ENCODE measurements around the gene MTHFD1L. TPM values are rescaled to one million over a fixed set of nuclear protein-coding genes. Genes with fewer than 3 reads are reported as not detected.

MTHFD1L gene
- total RNA-seq, 4 donors from 2014 or later: 3.3 to 7.8 (median 3.8) TPM

DNA sequence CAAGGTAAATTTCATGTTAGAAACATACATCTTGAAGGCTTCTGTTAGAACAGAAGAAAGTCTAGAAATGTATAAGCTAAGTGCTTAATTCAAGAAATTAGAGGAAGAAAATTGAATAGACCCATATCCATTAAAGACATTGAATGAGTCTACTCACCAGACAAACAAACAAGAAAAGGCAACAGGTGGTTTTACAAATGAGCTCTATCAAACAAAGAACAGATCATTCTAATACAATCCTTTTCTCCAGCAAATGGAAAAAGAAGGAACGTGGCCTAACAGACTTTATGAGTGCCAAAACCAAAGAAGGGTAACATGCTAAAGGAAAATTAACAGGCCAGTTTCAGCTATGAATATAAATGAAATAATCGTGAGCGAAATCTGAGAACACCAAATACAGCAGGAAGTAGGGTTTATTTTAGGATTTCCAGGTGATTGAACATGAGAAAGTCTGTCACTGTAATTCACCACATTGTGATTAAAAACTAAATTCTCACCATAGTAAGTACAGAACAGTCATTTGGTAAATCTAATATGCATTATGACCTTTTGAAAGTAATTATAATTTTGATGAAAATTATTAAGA is 22.6 kb downstream of the MTHFD1L start:
- TF ChIP-seq, protein P1, sequence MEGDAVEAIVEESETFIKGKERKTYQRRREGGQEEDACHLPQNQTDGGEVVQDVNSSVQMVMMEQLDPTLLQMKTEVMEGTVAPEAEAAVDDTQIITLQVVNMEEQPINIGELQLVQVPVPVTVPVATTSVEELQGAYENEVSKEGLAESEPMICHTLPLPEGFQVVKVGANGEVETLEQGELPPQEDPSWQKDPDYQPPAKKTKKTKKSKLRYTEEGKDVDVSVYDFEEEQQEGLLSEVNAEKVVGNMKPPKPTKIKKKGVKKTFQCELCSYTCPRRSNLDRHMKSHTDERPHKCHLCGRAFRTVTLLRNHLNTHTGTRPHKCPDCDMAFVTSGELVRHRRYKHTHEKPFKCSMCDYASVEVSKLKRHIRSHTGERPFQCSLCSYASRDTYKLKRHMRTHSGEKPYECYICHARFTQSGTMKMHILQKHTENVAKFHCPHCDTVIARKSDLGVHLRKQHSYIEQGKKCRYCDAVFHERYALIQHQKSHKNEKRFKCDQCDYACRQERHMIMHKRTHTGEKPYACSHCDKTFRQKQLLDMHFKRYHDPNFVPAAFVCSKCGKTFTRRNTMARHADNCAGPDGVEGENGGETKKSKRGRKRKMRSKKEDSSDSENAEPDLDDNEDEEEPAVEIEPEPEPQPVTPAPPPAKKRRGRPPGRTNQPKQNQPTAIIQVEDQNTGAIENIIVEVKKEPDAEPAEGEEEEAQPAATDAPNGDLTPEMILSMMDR (IDR thresholded peaks at IDR 0.05; ENCODE audit: low read depth): no peak

DNA sequence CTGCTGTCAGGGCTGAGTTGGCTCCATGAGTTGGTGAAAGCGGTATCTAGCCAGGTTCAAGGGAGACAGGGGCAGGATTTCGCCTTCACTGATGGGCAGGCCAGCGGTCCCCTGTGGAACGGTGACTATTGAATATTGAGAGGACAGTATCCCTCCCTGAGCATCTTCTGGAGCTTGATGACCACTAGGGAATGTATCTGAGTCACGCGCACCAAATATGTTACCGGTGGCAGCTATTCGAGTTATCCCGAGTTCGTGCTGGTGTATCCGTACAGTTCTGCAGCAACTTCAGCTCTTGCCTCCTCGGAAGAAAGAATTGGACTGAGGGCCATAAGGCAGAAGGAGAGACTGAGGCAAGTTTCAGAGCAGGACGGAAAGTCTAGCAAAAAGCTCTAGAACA is 24.8 kb downstream of the MTHFD1L start:
- TF ChIP-seq, protein P1 (IDR thresholded peaks at IDR 0.05; ENCODE audit: low read depth): no peak

DNA sequence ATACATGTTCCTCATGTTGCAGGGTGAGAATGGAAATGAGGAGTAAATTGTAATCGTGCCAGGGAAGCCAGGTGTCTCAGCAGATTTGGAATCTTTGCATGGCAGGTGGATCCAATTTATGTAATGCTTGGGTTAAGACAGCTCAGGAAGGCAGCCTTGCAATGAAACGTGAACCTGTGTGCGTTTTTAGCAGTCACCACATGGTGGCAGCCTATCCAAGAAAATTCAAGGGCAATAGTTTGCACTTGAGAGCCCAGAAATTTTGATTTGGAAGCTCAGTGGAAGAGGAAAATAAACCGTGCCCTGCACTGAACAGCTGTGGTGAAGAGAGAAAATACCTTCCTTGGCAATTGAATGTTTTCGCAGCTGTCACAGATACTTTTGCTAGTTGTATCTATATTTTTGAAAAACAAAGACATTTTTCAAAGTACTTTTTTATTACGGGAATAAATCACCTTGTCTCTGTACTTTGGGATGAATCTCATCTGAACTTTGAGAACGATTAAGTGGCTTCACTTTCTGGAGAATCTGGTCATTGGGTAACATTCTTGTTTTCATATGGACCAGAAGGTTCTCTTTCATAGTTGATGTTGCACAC is 26.5 kb downstream of the MTHFD1L start:
- TF ChIP-seq, protein P1 (IDR thresholded peaks at IDR 0.05; ENCODE audit: low read depth): no peak

DNA sequence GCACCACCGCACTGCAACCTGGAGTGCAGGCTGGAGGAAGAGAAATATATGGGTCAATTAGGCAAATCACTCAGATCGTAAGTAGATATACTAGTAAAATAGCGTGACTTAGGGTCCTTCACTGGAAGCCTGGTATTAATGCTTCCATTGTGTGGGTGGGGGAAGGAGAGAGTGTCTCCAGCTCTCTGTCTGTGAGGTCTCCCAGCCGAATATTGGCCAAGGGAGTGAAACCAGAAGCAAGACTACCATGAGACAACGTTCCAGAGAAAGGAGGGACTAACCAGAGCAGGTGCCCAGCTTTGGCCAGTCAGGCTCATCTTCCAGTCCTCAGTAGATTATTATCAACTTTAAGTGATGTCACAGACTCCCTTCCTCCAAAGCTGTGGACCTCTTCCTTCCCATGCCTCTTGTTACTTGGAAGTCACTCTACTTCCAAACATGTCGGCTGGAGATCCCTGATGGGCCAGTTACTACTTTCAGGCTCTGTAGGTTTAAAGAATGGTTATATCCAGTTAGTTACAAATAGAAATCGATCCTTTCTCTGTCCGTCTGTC is 28.8 kb downstream of the MTHFD1L start:
- TF ChIP-seq, protein P1 (IDR thresholded peaks at IDR 0.05; ENCODE audit: low read depth): no peak

DNA sequence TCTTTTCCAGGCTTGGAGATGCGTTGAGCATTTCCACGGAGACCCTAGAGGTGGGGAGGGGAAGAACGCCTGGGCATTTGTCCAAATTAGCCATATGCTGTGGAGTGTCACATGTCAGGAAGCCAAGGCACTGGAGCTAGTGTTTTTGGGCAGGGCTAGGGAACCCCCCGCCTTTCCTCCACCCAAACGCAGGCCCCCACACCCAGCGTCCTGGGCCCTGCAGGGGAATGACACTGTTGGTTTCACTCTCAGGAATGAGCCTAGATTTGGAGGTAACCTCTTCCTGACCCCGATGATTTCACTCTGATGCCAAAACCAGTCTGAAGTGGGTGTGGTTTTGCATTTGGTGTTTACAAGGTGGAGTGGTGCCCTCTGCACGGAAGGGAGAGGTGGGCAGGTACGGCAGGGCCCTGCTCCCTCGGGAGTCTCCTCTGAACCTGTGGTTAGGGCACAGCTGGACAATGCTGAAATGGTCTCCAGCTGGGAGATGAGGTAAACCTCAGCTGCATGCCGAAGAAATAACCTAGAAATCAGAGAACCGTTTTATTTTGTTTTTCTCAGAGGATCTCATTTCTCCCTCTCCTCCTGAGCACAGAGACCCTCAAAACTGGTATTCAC is 29.5 kb downstream of the MTHFD1L start:
- TF ChIP-seq, protein P1 (IDR thresholded peaks at IDR 0.05; ENCODE audit: low read depth): no peak

DNA sequence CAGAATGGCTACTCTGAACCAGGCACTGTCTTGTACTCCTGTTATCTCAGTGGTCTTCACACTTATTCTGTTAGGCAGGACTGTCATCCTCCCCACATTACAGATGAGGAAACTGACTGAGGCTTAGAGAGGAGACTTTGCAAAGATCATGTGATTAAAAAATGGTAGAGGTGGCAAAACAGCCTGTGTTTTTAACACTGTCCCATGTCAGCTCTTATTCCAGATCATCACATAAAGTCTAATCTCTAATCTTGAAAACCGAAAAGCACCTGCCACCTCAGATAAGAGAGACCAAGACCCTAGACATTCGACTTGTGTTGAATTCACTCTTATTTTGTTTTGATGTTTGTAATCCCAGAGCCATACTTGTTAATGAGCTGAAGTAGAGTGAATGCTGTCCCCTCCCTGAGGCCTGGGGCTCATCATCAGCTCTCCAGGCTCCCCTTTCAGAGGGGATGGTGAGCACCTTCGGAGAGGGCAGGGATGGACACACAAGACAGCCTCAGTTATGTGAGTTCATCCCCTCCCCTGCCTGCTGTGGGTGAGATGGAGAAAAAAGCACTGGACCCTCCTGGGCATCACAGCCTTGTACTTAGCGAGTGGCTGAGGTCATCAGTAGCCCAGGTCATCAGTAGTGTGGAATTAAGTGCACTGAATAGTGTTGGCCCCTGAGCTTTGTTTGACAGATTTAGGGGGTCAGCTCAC is 30.6 kb downstream of the MTHFD1L start:
- TF ChIP-seq, protein P1 (IDR thresholded peaks at IDR 0.05; ENCODE audit: low read depth): no peak
